Measurements from ENCODE around the gene CCDC127.

The CCDC127 gene

GRCh38 chr5:155651-156410, 62.1 kb downstream of the CCDC127 start:
- DNase-seq = no peak

GRCh38 chr5:154826-155225, 63.1 kb downstream of the CCDC127 start:
- no peak for DNase-seq

GRCh38 chr5:154236-154635, 63.7 kb downstream of the CCDC127 start:
- no peak for DNase-seq

DNA sequence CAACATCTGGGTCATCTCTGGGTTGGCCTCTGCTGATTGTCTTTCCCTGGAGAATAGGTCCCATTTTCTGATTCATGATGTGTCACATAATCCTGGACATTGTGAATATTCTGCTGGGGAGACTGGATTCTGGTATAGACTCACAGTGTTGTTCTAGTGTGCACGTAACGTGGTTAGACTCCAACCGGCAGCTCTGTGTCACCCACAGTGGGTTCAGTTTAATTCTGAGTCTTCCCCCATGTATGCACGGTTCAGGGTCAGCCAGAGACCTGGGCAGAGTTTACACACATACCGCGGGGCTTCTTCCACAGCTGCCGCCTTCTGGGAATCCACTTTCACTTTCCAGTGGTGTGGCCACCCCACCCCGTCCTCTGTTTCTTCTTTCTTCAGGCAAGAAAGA, 64.7 kb downstream of the CCDC127 start:
- DNase-seq = no peak

- no peak for DNase-seq
Measured at GRCh38 chr5:152077-152476, 65.9 kb downstream of the CCDC127 start.

DNA sequence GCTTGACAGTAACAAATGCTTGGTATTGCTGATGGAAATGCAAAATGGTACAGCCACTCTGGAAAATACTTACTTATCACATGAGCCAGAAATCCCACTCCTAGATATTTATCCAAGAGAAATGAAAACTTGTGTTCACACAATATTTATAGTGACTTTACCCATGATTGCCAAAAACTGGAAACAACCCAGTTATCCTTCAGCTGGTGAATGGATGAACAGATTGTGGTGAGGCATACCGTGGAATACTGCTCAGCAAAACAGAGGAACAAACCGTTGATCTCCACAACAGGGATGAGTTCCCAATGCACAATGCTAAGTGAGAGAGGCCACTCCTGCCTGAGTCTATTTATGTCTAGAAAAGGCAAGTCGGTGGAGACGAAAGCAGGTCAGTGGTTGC, 67.2 kb downstream of the CCDC127 start:
- no peak for DNase-seq

DNA sequence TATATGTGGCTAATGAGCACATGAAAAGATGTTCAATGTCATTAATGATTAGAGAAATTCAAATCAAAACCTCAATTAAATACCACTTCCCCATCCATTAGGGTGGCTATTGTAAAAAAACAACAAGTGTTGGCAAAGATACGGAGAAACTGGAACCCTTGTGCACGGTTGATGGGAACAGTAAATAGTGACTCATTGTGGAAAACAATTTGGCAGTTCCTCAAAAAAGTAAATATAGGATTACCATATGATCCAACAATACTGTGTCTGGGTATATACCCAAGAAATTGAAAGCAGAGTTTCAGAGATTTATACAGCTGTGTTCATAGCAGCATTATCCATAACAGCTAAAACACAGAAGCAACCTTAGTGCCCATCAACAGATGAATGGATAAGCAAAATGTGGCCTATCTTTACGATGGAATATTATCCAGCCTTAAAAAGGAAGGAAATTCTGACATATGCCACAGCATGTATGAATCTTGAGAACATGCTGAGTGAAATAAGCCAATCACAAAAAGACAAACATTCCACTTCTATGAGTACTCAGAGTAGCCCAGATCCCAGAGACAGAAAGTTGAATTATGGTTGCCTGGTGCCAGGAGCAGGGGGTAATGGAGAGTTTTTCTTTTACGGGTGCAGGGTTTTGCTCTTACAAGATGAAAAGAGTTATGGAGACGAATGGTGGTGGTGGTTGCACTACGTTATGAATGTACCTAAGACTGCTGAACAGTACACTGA, 68.0 kb downstream of the CCDC127 start:
- no peak for DNase-seq

DNA sequence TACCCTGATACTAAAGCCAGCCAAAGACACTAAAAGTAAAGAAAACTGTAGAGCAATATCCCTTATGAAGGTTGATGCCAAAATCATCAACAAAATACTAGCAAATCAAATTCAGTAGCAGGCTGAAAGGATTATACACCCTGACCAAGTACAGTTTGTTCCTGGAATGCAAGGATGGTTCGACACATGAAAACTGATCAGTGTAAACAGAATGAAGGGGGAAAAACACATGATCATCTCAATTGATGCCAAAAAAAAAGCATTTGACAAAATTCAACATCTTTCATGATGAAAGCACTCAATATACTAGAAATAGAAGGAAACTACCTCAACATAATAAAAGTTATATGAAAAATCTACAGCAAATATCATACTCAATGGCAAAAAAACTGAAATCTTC, 70.2 kb downstream of the CCDC127 start:
- DNase-seq = no peak
